GOT3 (cell line): Measurements from ENCODE around the gene COX11.
A peak's percentile ranks its signal among the peaks of the same experiment; 100 is the strongest.

Experiments
- DNase-seq: peaks from one replicate; lab custom pipeline; 2025; ENCODE audit warnings: mixed read lengths; lab: John Stamatoyannopoulos, UW

Gene COX11

DNA sequence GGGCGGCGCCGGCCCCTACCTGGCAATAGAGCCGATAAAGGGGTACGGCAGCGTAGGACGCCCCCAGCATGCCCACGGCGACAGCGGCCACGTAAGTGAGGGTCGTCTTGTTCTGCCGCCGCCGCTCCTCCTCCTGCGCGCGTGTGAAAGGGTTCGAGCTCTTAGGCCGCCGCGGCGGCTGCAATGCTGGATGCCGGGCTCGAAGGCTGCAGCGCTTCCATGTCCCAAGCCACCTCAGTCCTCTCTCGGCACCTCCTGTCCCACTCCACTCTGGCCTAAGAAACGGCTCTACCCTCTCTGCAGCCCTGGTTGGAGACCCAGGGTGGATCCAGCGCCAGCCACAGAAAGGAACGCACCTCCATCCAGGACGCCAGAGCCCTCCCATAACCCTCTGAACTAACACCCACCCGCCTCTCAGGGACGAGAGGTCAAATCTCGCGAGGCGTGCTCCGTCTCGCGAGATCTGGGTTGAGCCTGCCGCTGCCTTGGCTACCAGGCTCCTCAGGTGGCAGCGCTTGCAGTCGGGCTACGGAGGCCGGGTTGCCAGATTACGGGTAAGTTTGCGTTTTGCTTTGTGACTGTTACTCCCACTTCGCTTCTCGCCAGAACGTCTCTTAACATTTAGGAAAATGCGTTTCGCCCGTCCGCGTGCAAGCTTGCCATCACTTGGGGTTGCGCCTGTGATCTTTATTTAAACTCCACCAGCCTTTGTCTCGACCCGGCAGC, at the start of gene COX11, which contains the start of gene STXBP4:
TSS of gene COX11 (minus strand) at position 393 of the 726 bp plus-strand sequence. CDS start at position 385, 8 bp downstream.
TSS of gene STXBP4 (plus strand) at position 504 of the 726 bp plus-strand sequence. CDS start 17,455 bp downstream, outside the sequence.
- DNase-seq = peak; percentile 83

DNA sequence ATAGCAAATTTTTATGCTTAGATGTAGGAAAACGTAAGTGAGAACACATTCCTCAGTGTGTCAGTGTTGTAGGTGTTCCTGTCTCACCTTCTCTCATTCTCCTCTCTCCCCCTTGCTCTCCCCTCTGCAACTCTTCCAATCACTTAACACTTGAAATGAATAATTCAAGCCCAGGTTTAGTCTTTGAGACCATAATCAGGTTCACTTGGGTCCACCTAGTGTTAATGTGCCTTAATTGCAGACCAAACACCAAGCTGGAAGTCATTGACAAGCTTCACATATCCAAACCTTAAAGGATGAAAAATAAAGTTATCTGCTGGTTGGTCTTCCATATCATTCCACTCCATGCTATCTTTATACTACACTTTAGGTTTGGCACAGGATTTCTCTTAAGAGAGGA, 37.1 kb upstream of the COX11 start:
- DNase-seq = no peak

DNA sequence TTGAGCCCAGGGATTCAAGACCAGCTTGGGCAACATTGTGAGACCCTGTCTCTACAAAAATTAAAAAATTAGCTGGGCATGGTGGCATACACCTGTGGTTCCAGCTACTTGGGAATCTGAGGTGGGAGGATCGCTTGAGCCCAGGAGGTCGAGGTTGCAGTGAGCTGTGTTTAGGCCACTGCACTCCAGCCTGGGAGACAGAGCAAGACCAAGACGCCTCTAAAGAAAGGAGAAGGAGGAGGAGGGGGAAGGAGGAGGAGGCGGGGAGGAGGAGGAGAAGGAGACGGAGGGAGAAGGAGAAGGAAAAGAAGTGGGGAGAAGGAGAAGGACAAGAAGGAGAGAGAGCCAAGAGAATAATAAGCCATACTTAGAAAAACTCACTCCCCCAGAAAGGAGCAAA, 36.0 kb upstream of the COX11 start:
- no peak for DNase-seq

- no peak for DNase-seq
Measured at GRCh38 chr17:55002458-55002857, 34.0 kb upstream of the COX11 start.

- no peak for DNase-seq
Measured at GRCh38 chr17:54996441-54996840, 28.0 kb upstream of the COX11 start.

- no peak for DNase-seq
Measured at GRCh38 chr17:54992797-54993639, 24.6 kb upstream of the COX11 start.

DNA sequence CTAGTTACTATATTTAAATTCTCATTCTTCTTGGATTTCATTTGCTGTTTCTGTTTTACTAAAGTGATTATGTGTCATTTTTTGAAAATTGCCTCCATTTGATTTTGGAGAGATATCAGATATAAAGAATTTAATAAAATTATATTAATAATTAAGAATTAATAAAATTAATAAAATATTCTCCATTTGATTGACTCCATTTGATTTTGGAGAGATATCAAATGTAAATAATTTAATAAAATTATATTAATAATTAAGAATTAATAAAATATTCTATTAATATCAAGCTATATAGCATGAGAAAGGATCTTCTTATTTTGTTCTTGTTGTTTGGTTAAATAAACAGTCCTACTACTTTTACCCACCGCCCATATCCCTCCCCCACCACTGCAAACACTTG, 23.1 kb upstream of the COX11 start:
- no peak for DNase-seq

GRCh38 chr17:54990118-54990517, 21.7 kb upstream of the COX11 start:
- no peak for DNase-seq

GRCh38 chr17:54985476-54985875, 17.0 kb upstream of the COX11 start:
- no peak for DNase-seq

GRCh38 chr17:54983260-54983659, 14.8 kb upstream of the COX11 start:
- no peak for DNase-seq

DNA sequence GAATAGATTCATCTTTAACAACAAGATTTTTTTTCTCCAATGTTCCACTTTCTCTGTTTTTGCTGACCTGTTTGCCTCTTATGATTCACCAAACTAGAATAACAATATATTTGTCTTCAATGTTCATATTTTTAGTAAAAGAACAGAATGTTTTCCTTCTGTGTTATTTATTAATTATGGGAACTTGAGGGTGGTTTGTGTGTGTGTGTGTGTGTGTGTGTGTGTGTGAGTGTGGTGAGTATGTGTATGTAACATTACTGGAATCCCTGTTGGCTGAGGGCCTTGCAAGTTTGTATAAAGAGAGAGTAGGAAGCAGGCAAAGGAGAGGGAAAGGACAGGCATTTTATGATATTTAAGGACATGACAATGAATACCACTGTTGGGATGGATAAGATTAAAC, 13.9 kb upstream of the COX11 start:
- no peak for DNase-seq

GRCh38 chr17:54980375-54980774, 11.9 kb upstream of the COX11 start:
- DNase-seq = no peak

GRCh38 chr17:54979657-54980056, 11.2 kb upstream of the COX11 start:
- no peak for DNase-seq

- no peak for DNase-seq
Measured at GRCh38 chr17:54977744-54978143, 9.3 kb upstream of the COX11 start.

GRCh38 chr17:54976316-54976715, 7.9 kb upstream of the COX11 start:
- DNase-seq = no peak

DNA sequence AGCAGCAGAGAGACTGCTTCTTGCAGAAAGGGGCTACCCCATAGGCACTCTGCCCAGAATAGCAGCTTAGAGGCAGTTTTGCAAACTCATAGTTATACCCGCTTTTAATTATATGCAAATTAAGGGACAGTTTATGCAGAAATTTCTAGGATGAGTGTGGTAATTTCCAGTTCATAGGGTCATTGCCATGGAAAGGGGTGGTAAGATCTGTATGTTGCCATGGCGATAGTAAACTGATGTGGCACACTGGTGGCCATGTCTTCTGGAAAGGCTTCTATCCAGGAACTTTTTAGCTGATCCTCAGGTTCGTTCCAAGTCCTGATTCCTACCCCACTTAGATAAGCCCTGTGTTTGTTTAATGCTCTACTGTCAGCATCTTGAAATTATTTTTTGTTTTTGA, 6.3 kb upstream of the COX11 start:
- no peak for DNase-seq

DNA sequence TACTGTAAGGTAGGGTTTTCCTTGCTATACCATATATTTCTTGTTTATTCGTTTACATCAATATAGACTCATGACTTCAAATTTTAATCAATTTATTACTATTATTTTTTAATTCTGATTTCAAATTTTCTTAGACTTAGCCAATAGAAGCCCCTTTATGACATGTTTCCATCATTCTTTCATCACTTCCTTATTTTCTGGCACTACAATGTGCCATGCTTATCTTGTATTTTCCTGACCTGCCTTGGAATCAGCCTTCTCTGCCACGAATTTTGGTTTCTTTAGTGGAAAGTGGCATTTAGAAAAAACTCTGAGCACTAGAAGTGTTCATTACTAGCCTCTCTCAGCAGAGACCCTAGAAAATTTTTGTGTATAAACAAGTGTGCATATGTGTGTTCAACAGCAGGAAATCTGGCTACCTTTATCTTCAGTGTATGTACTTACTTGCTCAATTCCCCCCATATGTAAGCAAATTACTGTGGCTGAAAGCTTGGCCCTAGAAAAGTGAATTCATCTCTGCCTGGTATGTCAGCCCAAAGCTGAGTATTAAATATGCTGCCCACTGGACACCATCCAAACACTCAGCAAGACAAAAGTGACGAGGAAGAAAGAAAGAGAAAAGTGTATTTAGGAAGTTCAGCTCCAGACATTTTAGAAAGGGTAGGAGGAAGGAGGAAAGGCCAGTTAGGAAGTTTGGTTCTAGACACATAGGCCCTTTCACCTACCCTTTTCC, 4.1 kb upstream of the COX11 start:
- no peak for DNase-seq

GRCh38 chr17:54971901-54972300, 3.4 kb upstream of the COX11 start:
- DNase-seq = no peak

DNA sequence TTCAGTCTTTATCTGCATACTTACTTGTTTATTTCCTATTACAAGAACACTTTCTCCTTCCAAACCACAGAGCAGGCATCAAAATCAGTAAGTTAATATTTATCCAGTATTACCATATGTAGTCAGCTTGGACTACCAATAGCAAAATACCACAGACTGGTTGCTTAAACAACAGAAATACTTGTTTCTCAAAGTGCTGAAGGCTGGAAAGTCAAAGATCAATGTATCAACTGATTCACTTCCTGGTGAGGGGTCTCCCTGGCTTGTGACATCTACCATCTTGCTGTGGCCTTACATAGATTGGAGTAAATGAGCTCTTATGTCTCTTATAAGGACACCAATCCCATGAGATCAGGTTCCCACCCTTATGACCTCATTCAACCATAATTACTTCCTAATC, 2.7 kb upstream of the COX11 start:
- no peak for DNase-seq

DNA sequence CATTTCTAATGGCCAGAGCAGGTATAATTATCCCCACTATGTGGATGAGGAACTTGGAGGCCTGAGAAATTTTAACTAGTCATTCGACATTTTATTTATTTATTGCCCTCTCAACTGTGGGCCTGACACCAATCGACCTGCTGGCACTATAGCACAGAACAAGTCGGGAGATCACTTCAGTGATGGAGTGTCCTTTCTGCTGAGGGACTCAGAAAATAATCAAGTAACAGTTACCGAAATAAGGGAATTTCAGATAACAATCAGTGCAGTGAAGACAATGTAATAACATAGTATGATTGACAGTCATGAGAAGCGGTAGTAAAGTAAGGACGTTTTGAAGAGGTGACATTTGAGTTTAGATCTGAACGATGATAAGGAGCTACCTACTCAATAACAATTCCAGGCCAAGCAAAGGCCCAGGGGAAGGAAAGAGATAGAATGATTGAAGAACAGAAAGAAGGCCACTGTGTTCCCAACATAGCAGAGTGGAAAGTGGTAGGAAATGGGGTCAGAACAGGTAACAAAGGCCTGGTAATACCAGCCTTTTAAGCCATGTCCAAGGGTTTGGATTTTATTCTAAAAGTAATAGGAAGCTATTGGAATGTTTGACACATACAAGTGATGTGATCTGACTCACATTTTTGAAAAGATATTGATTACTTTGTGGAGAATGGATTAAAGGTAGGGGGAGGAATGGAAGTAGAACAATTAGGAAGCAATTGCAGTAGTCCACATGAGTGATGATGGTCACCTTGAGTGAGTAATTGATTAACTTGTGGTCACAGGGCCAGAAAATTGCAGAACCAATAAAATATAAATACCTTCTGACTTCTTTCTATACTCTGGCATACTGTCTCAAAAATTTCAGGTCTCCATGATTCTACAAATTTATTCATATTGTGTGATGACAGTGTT, 1.5 kb upstream of the COX11 start:
- no peak for DNase-seq

GRCh38 chr17:54968988-54969332, 506 bp upstream of the COX11 start:
- DNase-seq = no peak
